Type B pancreatic cell (in vitro differentiated cells): ENCODE data around the gene KLRG1. TPM values are rescaled to one million over a fixed set of nuclear protein-coding genes. Genes with fewer than 3 reads are reported as not detected.

Experiments
- DNase-seq: peaks from one replicate; pipeline ENCODE4 v3.0.0; 2021; ENCODE audit warnings: mixed read lengths; ENCODE audit not compliant: unreplicated experiment; ENCODE audit errors: extremely low spot score
- H3K27ac Mint-ChIP-seq: 2 replicates; pipeline ENCODE4 v1.8.0; 2021; ENCODE audit warnings: mild to moderate bottlenecking, mixed read lengths
- H3K27me3 Mint-ChIP-seq: 2 replicates; pipeline ENCODE4 v1.8.0; 2021; ENCODE audit warnings: mixed read lengths
- H3K36me3 Mint-ChIP-seq: 2 replicates; pipeline ENCODE4 v1.8.0; 2021; ENCODE audit warnings: mixed read lengths
- H3K4me1 Mint-ChIP-seq: one replicate; pipeline ENCODE4 v1.8.0; 2021; ENCODE audit warnings: mixed read lengths; ENCODE audit not compliant: unreplicated experiment
- H3K4me3 Mint-ChIP-seq: 2 replicates; pipeline ENCODE4 v1.8.0; 2021; ENCODE audit warnings: mild to moderate bottlenecking, mixed read lengths
- H3K9me3 Mint-ChIP-seq: 2 replicates; pipeline ENCODE4 v1.8.0; 2021; ENCODE audit warnings: mixed read lengths
- total RNA-seq: library from RNA; stranded (reverse); gene quantifications from 2 replicates; pipeline ENCODE4 v1.2.1, GENCODE V29; 2021; ENCODE audit warnings: low replicate concordance
- TF ChIP-seq, protein P1 (sequence below): fragments of 200-600 bp; sonication (generic); conservative IDR thresholded peaks from 2 replicates; pipeline ENCODE4 v1.5.0; 2021; ENCODE audit warnings: antibody characterized with exemption, mild to moderate bottlenecking

Gene KLRG1
- total RNA-seq, 1 donor from 2014 or later = 4.4 TPM

DNA sequence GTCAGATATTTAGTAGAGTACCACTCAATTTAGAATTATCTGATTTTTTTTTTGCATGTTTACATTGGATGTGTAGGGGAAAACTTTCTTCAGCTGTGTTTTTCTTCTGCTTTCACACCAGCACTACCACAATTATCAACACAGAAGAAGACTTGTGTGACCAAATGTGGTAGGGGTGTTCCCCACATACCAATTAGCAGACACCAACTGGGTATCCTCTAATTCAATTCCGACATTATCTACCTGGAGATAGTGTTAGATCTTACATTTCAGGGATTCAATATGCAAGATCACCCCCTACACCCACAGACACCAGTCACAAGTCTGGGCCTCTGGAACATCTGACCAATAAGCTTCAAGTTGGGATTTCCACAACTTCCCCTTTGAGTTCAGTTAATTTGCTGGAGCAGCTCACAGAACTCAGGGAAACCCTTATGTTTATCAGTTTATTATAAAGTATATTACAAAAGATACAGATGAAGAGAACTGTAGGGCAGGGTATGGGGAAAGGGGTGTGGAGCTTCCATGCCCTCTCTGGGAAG, 4.1 kb upstream of the KLRG1 start:
- Mint-ChIP-seq H3K27me3 (no peaks in the 10 kb centered on the region), H3K4me3 (no peak overlapping the region), H3K27ac (no peak overlapping the region), H3K9me3 (peaks cover under 1% of the 10 kb centered on the region), H3K4me1 (no peaks in the 10 kb centered on the region), H3K36me3 (peaks cover 3% of the 10 kb centered on the region)
- TF ChIP-seq, protein P1, sequence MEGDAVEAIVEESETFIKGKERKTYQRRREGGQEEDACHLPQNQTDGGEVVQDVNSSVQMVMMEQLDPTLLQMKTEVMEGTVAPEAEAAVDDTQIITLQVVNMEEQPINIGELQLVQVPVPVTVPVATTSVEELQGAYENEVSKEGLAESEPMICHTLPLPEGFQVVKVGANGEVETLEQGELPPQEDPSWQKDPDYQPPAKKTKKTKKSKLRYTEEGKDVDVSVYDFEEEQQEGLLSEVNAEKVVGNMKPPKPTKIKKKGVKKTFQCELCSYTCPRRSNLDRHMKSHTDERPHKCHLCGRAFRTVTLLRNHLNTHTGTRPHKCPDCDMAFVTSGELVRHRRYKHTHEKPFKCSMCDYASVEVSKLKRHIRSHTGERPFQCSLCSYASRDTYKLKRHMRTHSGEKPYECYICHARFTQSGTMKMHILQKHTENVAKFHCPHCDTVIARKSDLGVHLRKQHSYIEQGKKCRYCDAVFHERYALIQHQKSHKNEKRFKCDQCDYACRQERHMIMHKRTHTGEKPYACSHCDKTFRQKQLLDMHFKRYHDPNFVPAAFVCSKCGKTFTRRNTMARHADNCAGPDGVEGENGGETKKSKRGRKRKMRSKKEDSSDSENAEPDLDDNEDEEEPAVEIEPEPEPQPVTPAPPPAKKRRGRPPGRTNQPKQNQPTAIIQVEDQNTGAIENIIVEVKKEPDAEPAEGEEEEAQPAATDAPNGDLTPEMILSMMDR = no peak
- DNase-seq = no peak

DNA sequence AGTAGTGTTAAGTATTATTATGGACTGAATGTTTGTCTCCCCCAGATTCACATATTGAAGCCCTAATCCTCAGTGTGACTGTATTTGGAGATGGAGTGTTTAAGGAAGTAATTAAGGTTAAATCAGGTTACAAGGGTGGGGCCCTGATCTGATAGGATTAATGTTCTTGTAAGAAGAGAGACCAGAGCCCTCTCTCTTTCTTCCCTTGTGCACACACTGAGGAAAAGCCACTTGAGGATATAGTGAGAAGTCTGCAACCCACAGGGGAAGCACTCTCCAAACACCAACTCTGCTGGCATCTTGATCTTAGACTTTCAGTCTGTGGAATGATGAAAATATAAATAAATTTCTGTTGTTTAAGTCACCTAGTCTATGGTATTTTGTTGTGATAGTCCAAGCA, 2.2 kb upstream of the KLRG1 start:
- Mint-ChIP-seq H3K36me3 (no peaks in the 10 kb centered on the region), H3K9me3 (no peaks in the 10 kb centered on the region), H3K4me1 (no peaks in the 10 kb centered on the region), H3K27me3 (no peaks in the 10 kb centered on the region), H3K27ac (no peak overlapping the region), H3K4me3 (no peak overlapping the region)
- TF ChIP-seq, protein P1 = no peak
- no peak for DNase-seq

DNA sequence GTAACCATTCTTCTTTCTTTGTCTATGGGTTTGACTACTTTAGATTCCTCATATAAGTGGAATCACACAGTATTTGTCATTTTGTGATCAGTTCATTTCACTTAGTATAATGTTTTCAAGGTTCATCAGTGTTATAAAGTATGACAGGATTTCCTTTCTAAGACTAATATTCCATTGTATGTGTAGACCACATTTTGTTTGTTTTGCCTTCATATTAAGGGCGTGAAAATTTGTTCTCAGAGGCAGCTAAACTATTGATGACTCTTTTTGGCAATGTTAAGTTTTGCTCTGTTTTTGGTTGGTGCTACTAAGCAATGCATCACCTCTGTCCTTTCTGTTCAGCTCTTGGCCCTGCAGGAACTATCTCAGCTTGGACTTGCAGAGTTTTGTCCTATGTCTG, 1.7 kb upstream of the KLRG1 start:
- TF ChIP-seq, protein P1 = no peak
- Mint-ChIP-seq H3K36me3 (no peaks in the 10 kb centered on the region), H3K27ac (no peak overlapping the region), H3K4me1 (no peaks in the 10 kb centered on the region), H3K27me3 (no peaks in the 10 kb centered on the region), H3K4me3 (no peak overlapping the region), H3K9me3 (no peaks in the 10 kb centered on the region)
- no peak for DNase-seq

DNA sequence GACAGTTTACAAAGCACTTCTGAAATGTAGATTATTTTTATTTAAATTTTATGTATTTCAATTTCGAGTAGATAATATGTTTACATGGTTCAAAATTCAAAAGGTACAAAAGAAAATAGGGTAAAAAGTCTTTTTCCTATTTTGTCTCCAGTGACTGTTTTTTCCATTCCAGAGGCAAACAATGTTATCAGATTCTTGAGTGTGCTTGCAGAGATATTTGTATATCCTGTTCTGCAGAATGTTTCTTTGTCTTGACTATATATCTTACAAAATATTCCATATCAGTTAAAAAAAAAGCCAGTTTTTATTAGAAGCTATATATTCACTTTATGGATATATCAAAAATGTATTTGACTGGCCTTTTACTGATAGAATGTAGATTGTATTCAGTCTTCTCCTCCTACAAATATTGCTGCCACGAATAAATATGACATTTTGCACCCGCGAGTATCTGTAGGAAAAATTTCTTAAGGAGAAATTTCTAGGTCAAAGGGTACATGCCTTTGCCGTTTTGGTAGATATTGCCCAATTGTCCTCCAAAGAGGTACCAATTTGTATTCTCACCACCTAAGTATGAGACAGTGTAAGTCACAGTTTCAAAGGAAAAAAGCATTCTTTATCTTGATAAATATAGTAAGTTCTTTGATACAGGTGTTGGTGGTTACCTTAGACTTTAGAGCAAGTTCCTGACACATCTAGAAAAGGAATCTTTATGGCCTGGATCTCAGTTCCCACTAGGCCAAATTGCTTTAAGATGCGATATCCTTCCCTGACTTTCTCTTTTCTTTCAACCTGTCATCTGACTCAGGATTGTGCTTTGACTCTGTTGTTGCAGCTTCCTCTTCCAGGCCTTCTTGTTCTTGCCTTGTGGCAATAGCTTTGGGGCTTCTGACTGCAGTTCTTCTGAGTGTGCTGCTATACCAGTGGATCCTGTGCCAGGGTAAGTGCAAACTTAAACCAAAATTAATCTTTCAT, 2.3 kb downstream of the KLRG1 start:
- no peaks in the 10 kb centered on the region for H3K4me1 Mint-ChIP-seq
- H3K27me3 Mint-ChIP-seq = no peaks in the 10 kb centered on the region
- H3K36me3 Mint-ChIP-seq = no peaks in the 10 kb centered on the region
- H3K9me3 Mint-ChIP-seq = no peaks in the 10 kb centered on the region
- DNase-seq = no peak
- no peak overlapping the region for H3K27ac Mint-ChIP-seq
- TF ChIP-seq, protein P1 = no peak
- no peak overlapping the region for H3K4me3 Mint-ChIP-seq

DNA sequence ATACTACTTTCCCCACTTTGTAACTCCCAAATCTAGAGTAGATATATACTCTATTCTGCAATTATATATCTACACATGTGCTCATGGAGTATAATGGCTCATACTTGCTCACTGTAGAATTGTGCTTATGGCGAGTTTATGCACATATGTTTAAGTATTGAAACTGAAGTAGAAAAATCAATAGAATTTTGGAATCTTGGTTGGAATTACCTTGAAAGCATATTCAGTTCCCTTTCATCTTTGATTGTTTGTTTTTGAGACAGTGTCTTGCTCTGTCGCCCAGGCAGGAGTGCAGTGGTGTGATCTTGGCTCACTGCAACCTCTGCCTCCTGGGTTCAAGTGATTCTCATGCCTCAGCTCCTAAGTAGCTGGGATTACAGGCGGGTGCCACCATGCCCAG, 4.5 kb downstream of the KLRG1 start:
- Mint-ChIP-seq H3K36me3 (no peaks in the 10 kb centered on the region), H3K27ac (no peak overlapping the region), H3K4me3 (no peak overlapping the region), H3K4me1 (no peaks in the 10 kb centered on the region), H3K27me3 (no peaks in the 10 kb centered on the region), H3K9me3 (no peaks in the 10 kb centered on the region)
- TF ChIP-seq, protein P1 = no peak
- DNase-seq = no peak
